Epidermal melanocyte (primary cell): ENCODE measurements around the gene TPTE.
"Not testable (repeated sequence)": the region's sequence is repeated elsewhere in the genome, so short reads cannot be mapped to it uniquely, and the experiment has no call there.

Experiments used
- DNase-seq: peaks from one replicate; pipeline ENCODE4 v3.0.0; 2011; ENCODE audit warnings: low spot score; ENCODE audit not compliant: insufficient read length

Gene TPTE

GRCh38 chr21:10521091-10521598, at the start of gene TPTE:
Gene TPTE, plus strand, starts transcription at chr21:10521583. Its CDS starts 17,141 bp downstream, at chr21:10538724.
- DNase-seq, result no peak

- not testable (repeated sequence) for DNase-seq
Measured at GRCh38 chr21:10471999-10472398, 49.4 kb upstream of the TPTE start.

GRCh38 chr21:10477794-10478193, 43.6 kb upstream of the TPTE start:
- DNase-seq, result not testable (repeated sequence)

GRCh38 chr21:10479875-10480274, 41.5 kb upstream of the TPTE start:
- DNase-seq, result not testable (repeated sequence)

- DNase-seq, result not testable (repeated sequence)
Measured at GRCh38 chr21:10484864-10485263, 36.5 kb upstream of the TPTE start.

- DNase-seq, result not testable (repeated sequence)
Measured at GRCh38 chr21:10490453-10490852, 30.9 kb upstream of the TPTE start.

GRCh38 chr21:10511116-10511515, 10.3 kb upstream of the TPTE start:
- no peak for DNase-seq

GRCh38 chr21:10516889-10517288, 4.5 kb upstream of the TPTE start:
- DNase-seq, result not testable (repeated sequence)

GRCh38 chr21:10517904-10518303, 3.5 kb upstream of the TPTE start:
- not testable (repeated sequence) for DNase-seq

- not testable (repeated sequence) for DNase-seq
Measured at GRCh38 chr21:10521835-10522500, 585 bp downstream of the TPTE start.

- no peak for DNase-seq
Measured at GRCh38 chr21:10539956-10540355, 18.6 kb downstream of the TPTE start.

- not testable (repeated sequence) for DNase-seq
Measured at GRCh38 chr21:10544376-10544775, 23.0 kb downstream of the TPTE start.

- DNase-seq, result not testable (repeated sequence)
Measured at GRCh38 chr21:10547868-10548267, 26.5 kb downstream of the TPTE start.

GRCh38 chr21:10548331-10548954, 27.1 kb downstream of the TPTE start:
- DNase-seq, result not testable (repeated sequence)

- DNase-seq, result not testable (repeated sequence)
Measured at GRCh38 chr21:10570803-10571202, 49.4 kb downstream of the TPTE start.

- DNase-seq, result not testable (repeated sequence)
Measured at GRCh38 chr21:10574531-10575310, 53.3 kb downstream of the TPTE start.

GRCh38 chr21:10575311-10575667, 53.9 kb downstream of the TPTE start:
- no peak for DNase-seq

GRCh38 chr21:10578910-10579309, 57.5 kb downstream of the TPTE start:
- DNase-seq, result not testable (repeated sequence)

GRCh38 chr21:10589115-10589514, 67.7 kb downstream of the TPTE start:
- not testable (repeated sequence) for DNase-seq

GRCh38 chr21:10607074-10607473, 85.7 kb downstream of the TPTE start:
- DNase-seq, result not testable (repeated sequence)

- DNase-seq, result not testable (repeated sequence)
Measured at GRCh38 chr21:10614285-10614684, 92.9 kb downstream of the TPTE start.

GRCh38 chr21:10616061-10616460, 94.7 kb downstream of the TPTE start:
- DNase-seq, result not testable (repeated sequence)
